HG03175 (cell line): ENCODE results near the gene CBFA2T3.

ENCODE experiments used
- ATAC-seq: cut with Tn5 transposase; IDR thresholded peaks from one replicate; pipeline ENCODE4 v1.9.1; 2021; ENCODE audit warnings: mild to moderate bottlenecking, moderate library complexity; ENCODE audit not compliant: unreplicated experiment

Gene CBFA2T3

GRCh38 chr16:88865310-88865709 lies 111.7 kb downstream of the CBFA2T3 start:
- no peak for ATAC-seq

GRCh38 chr16:88864521-88864920 lies 112.5 kb downstream of the CBFA2T3 start:
- ATAC-seq, result no peak

- ATAC-seq, result no peak
Measured at GRCh38 chr16:88864099-88864498, 112.9 kb downstream of the CBFA2T3 start.

GRCh38 chr16:88863426-88863825 lies 113.6 kb downstream of the CBFA2T3 start:
- no peak for ATAC-seq

- no peak for ATAC-seq
Measured at GRCh38 chr16:88862968-88863367, 114.0 kb downstream of the CBFA2T3 start.

GRCh38 chr16:88861359-88861758 lies 115.6 kb downstream of the CBFA2T3 start:
- ATAC-seq, result no peak

- no peak for ATAC-seq
Measured at GRCh38 chr16:88859381-88860091, 117.5 kb downstream of the CBFA2T3 start.

GRCh38 chr16:88857728-88858339 lies 119.2 kb downstream of the CBFA2T3 start:
- ATAC-seq, result peak; percentile 38

- peak; percentile 84 for ATAC-seq
Measured at GRCh38 chr16:88856828-88857727, 119.9 kb downstream of the CBFA2T3 start, which contains the start of the genes GALNS and TRAPPC2L. GALNS (minus strand) TSS chr16:88856947; CDS start chr16:88856877, 70 bp downstream. TRAPPC2L (plus strand) TSS chr16:88857127; CDS start chr16:88857151, 24 bp downstream.

- no peak for ATAC-seq
Measured at GRCh38 chr16:88856122-88856827, 120.7 kb downstream of the CBFA2T3 start.

GRCh38 chr16:88855736-88856121 lies 121.3 kb downstream of the CBFA2T3 start:
- no peak for ATAC-seq

- ATAC-seq, result no peak
Measured at GRCh38 chr16:88855176-88855575, 121.8 kb downstream of the CBFA2T3 start.

GRCh38 chr16:88854306-88855111 lies 122.5 kb downstream of the CBFA2T3 start:
- no peak for ATAC-seq

- no peak for ATAC-seq
Measured at GRCh38 chr16:88853325-88853941, 123.6 kb downstream of the CBFA2T3 start.

GRCh38 chr16:88851616-88852015 lies 125.4 kb downstream of the CBFA2T3 start:
- ATAC-seq, result no peak

- ATAC-seq, result no peak
Measured at GRCh38 chr16:88850531-88851199, 126.3 kb downstream of the CBFA2T3 start.

- no peak for ATAC-seq
Measured at GRCh38 chr16:88848557-88848956, 128.4 kb downstream of the CBFA2T3 start.

- ATAC-seq, result no peak
Measured at GRCh38 chr16:88847654-88848053, 129.4 kb downstream of the CBFA2T3 start.

- no peak for ATAC-seq
Measured at GRCh38 chr16:88846088-88846487, 130.9 kb downstream of the CBFA2T3 start.
